Activated CD4-positive, alpha-beta T cell treated with anti-CD3 and anti-CD28 coated beads for 24 hours (primary cell): ENCODE results near the gene EFCAB14.
"Not testable (repeated sequence)": the region's sequence is repeated elsewhere in the genome, so short reads cannot be mapped to it uniquely, and the experiment has no call there.

Experiments
- DNase-seq, 2 donors: peaks; one replicate each; pipeline ENCODE4 v3.0.0-alpha.2; 2020; ENCODE audit warnings: low read depth in 2 of 2

EFCAB14 gene

GRCh38 chr1:46718727-46719622 lies at the start of gene EFCAB14:
TSS of gene EFCAB14 (minus strand) at chr1:46719114. CDS start at chr1:46718087, 1,027 bp downstream.
- peak; percentile 97 to 98 for DNase-seq

GRCh38 chr1:46768445-46768844 lies 49.5 kb upstream of the EFCAB14 start:
- no peak for DNase-seq

- DNase-seq: no peak
Observed at GRCh38 chr1:46767649-46768282, 48.9 kb upstream of the EFCAB14 start.

GRCh38 chr1:46764402-46764801 lies 45.5 kb upstream of the EFCAB14 start:
- DNase-seq: no peak

- no peak for DNase-seq
Observed at GRCh38 chr1:46761740-46762139, 42.8 kb upstream of the EFCAB14 start.

GRCh38 chr1:46760558-46761166 lies 41.7 kb upstream of the EFCAB14 start:
- no peak for DNase-seq

- DNase-seq: no peak
Observed at GRCh38 chr1:46757956-46758528, 39.1 kb upstream of the EFCAB14 start.

- DNase-seq: no peak
Observed at GRCh38 chr1:46757247-46757955, 38.5 kb upstream of the EFCAB14 start.

- no peak for DNase-seq
Observed at GRCh38 chr1:46755121-46755520, 36.2 kb upstream of the EFCAB14 start.

GRCh38 chr1:46754707-46755106 lies 35.8 kb upstream of the EFCAB14 start:
- DNase-seq: not testable (repeated sequence)

GRCh38 chr1:46753985-46754384 lies 35.1 kb upstream of the EFCAB14 start:
- DNase-seq: no peak

GRCh38 chr1:46749921-46750404 lies 31.0 kb upstream of the EFCAB14 start:
- DNase-seq: no peak

- no peak for DNase-seq
Observed at GRCh38 chr1:46749404-46749803, 30.5 kb upstream of the EFCAB14 start.

GRCh38 chr1:46747683-46748288 lies 28.9 kb upstream of the EFCAB14 start:
- no peak for DNase-seq

GRCh38 chr1:46742069-46742468 lies 23.2 kb upstream of the EFCAB14 start:
- DNase-seq: no peak

GRCh38 chr1:46735708-46736324 lies 16.9 kb upstream of the EFCAB14 start:
- DNase-seq: no peak

- not testable (repeated sequence) for DNase-seq
Observed at GRCh38 chr1:46728327-46728873, 9.5 kb upstream of the EFCAB14 start.

GRCh38 chr1:46725736-46726108 lies 6.8 kb upstream of the EFCAB14 start:
- no peak for DNase-seq

- peak; percentile 45 to 49 for DNase-seq
Observed at GRCh38 chr1:46724991-46725735, 6.2 kb upstream of the EFCAB14 start.

GRCh38 chr1:46723901-46724300 lies 5.0 kb upstream of the EFCAB14 start:
- no peak for DNase-seq
